DND-41 (cell line): ENCODE data around the gene COL23A1.

ENCODE experiments used
- ATAC-seq: fragments of 200-7000 bp; cut with Tn5 transposase; 3 replicates; pipeline ENCODE4 v1.9.1; 2021; ENCODE audit warnings: low read depth; ENCODE audit not compliant: insufficient read depth
- DNase-seq: peaks from one replicate; pipeline ENCODE4 v3.0.0-alpha.2; 2020
- H2AFZ ChIP-seq: 2 replicates; pipeline ENCODE4 v1.6.0; 2012; ENCODE audit warnings: low read depth, low read length
- H3K27ac ChIP-seq: 2 replicates; pipeline ENCODE4 v1.5.1; 2012; ENCODE audit warnings: low read length, inconsistent platforms
- H3K27me3 ChIP-seq: fragments of 200-600 bp; sonication (generic); 2 replicates; pipeline ENCODE4 v1.6.0; 2012; ENCODE audit warnings: low read length, mild to moderate bottlenecking, inconsistent platforms; ENCODE audit not compliant: insufficient read depth, poor library complexity
- H3K36me3 ChIP-seq: 2 replicates; pipeline ENCODE4 v1.5.1; 2012; ENCODE audit warnings: low read length, inconsistent platforms; ENCODE audit not compliant: insufficient read depth
- H3K4me1 ChIP-seq: 2 replicates; pipeline ENCODE4 v1.5.1; 2012; ENCODE audit warnings: mild to moderate bottlenecking, low read length; ENCODE audit not compliant: insufficient read depth
- H3K4me2 ChIP-seq: 2 replicates; pipeline ENCODE4 v1.6.0; 2012; ENCODE audit warnings: mild to moderate bottlenecking, moderate library complexity, low read length, inconsistent platforms; ENCODE audit not compliant: insufficient read depth
- H3K4me3 ChIP-seq, 2 experiments: fragments of 200-600 bp in 1 of 2; shearing (Covaris generic) in 1 of 2; 2 replicates each; pipeline ENCODE4 v1.5.1; 2012 to 2016; ENCODE audit warnings: inconsistent platforms in 2 of 2, low read length in 2 of 2, mild to moderate bottlenecking in 2 of 2, low read depth in 1 of 2, moderate library complexity in 1 of 2
- H3K79me2 ChIP-seq: 2 replicates; pipeline ENCODE4 v1.6.0; 2012; ENCODE audit warnings: low read length, inconsistent platforms; ENCODE audit not compliant: insufficient read depth
- H3K9ac ChIP-seq: 2 replicates; pipeline ENCODE4 v1.6.0; 2012; ENCODE audit warnings: low read depth, mild to moderate bottlenecking, inconsistent platforms, low read length, moderate library complexity
- H3K9me3 ChIP-seq: 2 replicates; pipeline ENCODE4 v1.5.1; 2012; ENCODE audit warnings: low read length, moderate library complexity, mild to moderate bottlenecking, inconsistent platforms; ENCODE audit not compliant: insufficient read depth, severe bottlenecking
- H4K20me1 ChIP-seq: 2 replicates; pipeline ENCODE4 v1.6.0; 2012; ENCODE audit warnings: low read length; ENCODE audit not compliant: insufficient read depth
- CTCF ChIP-seq: IDR thresholded peaks from 2 replicates; pipeline ENCODE4 v1.5.1; 2012; ENCODE audit warnings: borderline replicate concordance, low read length, moderate library complexity, mild to moderate bottlenecking; ENCODE audit not compliant: poor library complexity, severe bottlenecking; ENCODE audit errors: extremely low read depth
- EZH2 ChIP-seq: IDR thresholded peaks from 3 replicates; pipeline ENCODE4 v1.6.1; 2012; ENCODE audit warnings: borderline replicate concordance, low read depth, mild to moderate bottlenecking, moderate library complexity, low read length, inconsistent platforms; ENCODE audit not compliant: severe bottlenecking

The COL23A1 gene

GRCh38 chr5:178313316-178313715 is 276.9 kb downstream of the COL23A1 start:
- Histone ChIP-seq H3K27ac (no peak overlapping the region), H3K27me3 (no peaks in the 10 kb centered on the region), H2AFZ (no peak overlapping the region), H3K4me3 (no peak overlapping the region), H3K4me1 (no peaks in the 10 kb centered on the region), H3K36me3 (no peaks in the 10 kb centered on the region), H3K9me3 (no peaks in the 10 kb centered on the region), H3K9ac (no peak overlapping the region), H3K79me2 (no peaks in the 10 kb centered on the region), H3K4me2 (no peak overlapping the region), H4K20me1 (no peaks in the 10 kb centered on the region)
- ATAC-seq (no peak), DNase-seq (no peak)
- TF ChIP-seq CTCF, result no peak
- TF ChIP-seq EZH2, result no peak

DNA sequence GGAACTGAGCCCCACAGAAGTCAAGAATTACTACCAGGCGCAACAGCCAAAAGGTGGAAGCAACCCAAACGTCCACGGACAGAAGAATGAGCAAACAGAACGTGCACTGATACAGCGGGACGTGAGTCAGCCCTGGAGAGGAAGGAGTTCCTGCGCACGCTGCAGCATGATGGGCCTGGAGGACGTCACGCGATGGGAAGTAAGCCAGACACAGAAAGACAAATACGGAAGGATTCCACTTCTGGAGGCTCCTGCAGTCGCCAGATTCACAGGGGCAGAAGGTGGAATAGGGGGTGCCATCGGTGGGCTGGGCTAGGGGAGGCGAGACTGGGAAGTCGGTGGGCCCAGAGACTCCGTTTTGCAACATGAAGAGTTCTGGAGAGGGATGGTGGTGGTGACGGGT is 277.3 kb downstream of the COL23A1 start:
- Histone ChIP-seq H3K9me3 (no peaks in the 10 kb centered on the region), H3K4me3 (no peak overlapping the region), H3K4me1 (no peaks in the 10 kb centered on the region), H3K4me2 (no peak overlapping the region), H2AFZ (no peak overlapping the region), H3K36me3 (no peaks in the 10 kb centered on the region), H3K79me2 (no peaks in the 10 kb centered on the region), H3K9ac (no peak overlapping the region), H4K20me1 (no peaks in the 10 kb centered on the region), H3K27ac (no peak overlapping the region), H3K27me3 (no peaks in the 10 kb centered on the region)
- ATAC-seq, result no peak
- no peak for TF ChIP-seq CTCF
- no peak for TF ChIP-seq EZH2
- DNase-seq, result no peak

DNA sequence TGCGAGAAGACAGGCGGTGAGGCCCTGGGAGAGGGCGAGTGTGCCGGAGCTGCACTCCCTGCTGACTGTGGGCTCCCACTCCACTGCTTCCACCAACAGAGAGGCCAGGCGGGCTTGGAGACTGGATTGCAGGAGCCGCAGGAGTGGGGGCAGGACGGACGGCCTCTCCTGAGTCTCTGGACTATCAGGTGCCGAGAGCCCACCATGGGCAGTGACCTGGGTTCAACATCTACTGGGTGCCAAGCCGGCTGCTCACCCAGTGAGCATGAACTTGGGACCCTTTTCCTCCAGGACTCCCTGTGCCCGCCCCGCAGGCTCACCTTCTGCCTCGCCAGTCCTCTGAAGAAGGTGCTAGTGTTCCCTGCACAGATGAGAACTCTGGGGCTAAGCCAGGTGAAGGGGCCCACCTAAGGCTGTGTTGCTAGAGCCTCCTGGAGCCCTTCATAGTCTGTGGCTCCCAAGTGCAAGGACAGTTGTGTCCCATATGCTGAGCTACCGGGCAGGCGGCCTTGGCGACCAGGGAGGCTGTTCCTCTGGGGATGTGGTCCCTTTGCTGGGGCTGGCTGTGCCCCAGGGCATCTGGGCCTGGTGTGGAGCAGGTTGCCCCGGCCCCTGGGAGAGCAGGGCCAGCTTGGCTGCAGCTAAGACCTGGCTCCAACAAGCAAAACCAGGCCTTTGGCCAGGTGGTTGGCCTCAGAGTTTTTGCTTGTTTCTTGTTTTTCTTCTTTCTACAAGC is 279.9 kb downstream of the COL23A1 start:
- H3K27me3 ChIP-seq, result no peaks in the 10 kb centered on the region
- no peaks in the 10 kb centered on the region for H3K79me2 ChIP-seq
- H3K27ac ChIP-seq, result no peak overlapping the region
- no peaks in the 10 kb centered on the region for H3K9me3 ChIP-seq
- no peak for ATAC-seq
- H3K4me3 ChIP-seq, result no peak overlapping the region
- no peak overlapping the region for H3K4me2 ChIP-seq
- H2AFZ ChIP-seq, result no peak overlapping the region
- H4K20me1 ChIP-seq, result no peaks in the 10 kb centered on the region
- no peak for TF ChIP-seq CTCF
- no peak for TF ChIP-seq EZH2
- H3K36me3 ChIP-seq, result no peaks in the 10 kb centered on the region
- H3K4me1 ChIP-seq, result no peaks in the 10 kb centered on the region
- no peak for DNase-seq
- no peak overlapping the region for H3K9ac ChIP-seq
